Measurements from ENCODE around the gene NDUFA1.
A peak's percentile ranks its signal among the peaks of the same experiment; 100 is the strongest.

The NDUFA1 gene

GRCh38 chrX:119880076-119880475, 8.4 kb downstream of the NDUFA1 start:
- Histone ChIP-seq H3K4me3 (ENCODE audit: low read length) (no peak overlapping the region), H3K36me3 (ENCODE audit: control insufficient read depth, low read length) (peaks cover 18% of the 10 kb centered on the region), H3K4me2 (ENCODE audit: low read length) (no peak overlapping the region), H4K20me1 (ENCODE audit: control insufficient read depth, insufficient read depth, low read depth, low read length) (no peaks in the 10 kb centered on the region), H3K9me2 (replicated peaks; ENCODE audit: control insufficient read depth, low read length) (no peaks in the 10 kb centered on the region), H3K9me3 (ENCODE audit: control insufficient read depth, insufficient read depth, low read length) (no peaks in the 10 kb centered on the region), H3K27ac (ENCODE audit: low read depth, low read length) (no peak overlapping the region), H3K4me1 (ENCODE audit: control insufficient read depth, low read length) (peaks cover 13% of the 10 kb centered on the region), H3K27me3 (ENCODE audit: control insufficient read depth, low read length) (no peaks in the 10 kb centered on the region), H3F3A (ENCODE audit: control insufficient read depth, insufficient read depth) (no peaks in the 10 kb centered on the region), H3K79me2 (ENCODE audit: control insufficient read depth, low read length) (peaks cover 6% of the 10 kb centered on the region)
- TF ChIP-seq EZH2phosphoT487 (IDR thresholded peaks at IDR 0.05; ENCODE audit: borderline replicate concordance, low read length) (no peak), CTCF (IDR thresholded peaks at IDR 0.05; ENCODE audit: low read depth, low read length, poor library complexity, severe bottlenecking) (no peak)

- Histone ChIP-seq H3K4me2 (ENCODE audit: low read length) (no peak overlapping the region), H3K27ac (ENCODE audit: low read depth, low read length) (no peak overlapping the region), H3K79me2 (ENCODE audit: control insufficient read depth, low read length) (peaks cover under 1% of the 10 kb centered on the region; the same call in 1 of the 2 replicates)
Measured at GRCh38 chrX:119880552-119881437, 9.2 kb downstream of the NDUFA1 start.

GRCh38 chrX:119885554-119886428, 14.2 kb downstream of the NDUFA1 start:
- TF ChIP-seq CTCF (IDR thresholded peaks at IDR 0.05; ENCODE audit: low read depth, low read length, poor library complexity, severe bottlenecking) (no peak), EZH2phosphoT487 (IDR thresholded peaks at IDR 0.05; ENCODE audit: borderline replicate concordance, low read length) (no peak)
- H3K27ac ChIP-seq (ENCODE audit: low read depth, low read length): no peak overlapping the region
- H3K4me2 ChIP-seq (ENCODE audit: low read length): no peak overlapping the region
- no peaks in the 10 kb centered on the region for H3K27me3 ChIP-seq (ENCODE audit: control insufficient read depth, low read length)
- no peak overlapping the region for H3K4me3 ChIP-seq (ENCODE audit: low read length)
- H4K20me1 ChIP-seq (ENCODE audit: control insufficient read depth, insufficient read depth, low read depth, low read length): no peaks in the 10 kb centered on the region
- H3F3A ChIP-seq (ENCODE audit: control insufficient read depth, insufficient read depth): no peaks in the 10 kb centered on the region
- no peaks in the 10 kb centered on the region for H3K79me2 ChIP-seq (ENCODE audit: control insufficient read depth, low read length)
- H3K9me3 ChIP-seq (ENCODE audit: control insufficient read depth, insufficient read depth, low read length): no peaks in the 10 kb centered on the region
- peaks cover 6% of the 10 kb centered on the region for H3K4me1 ChIP-seq (ENCODE audit: control insufficient read depth, low read length)
- no peaks in the 10 kb centered on the region for H3K36me3 ChIP-seq (ENCODE audit: control insufficient read depth, low read length)
- no peaks in the 10 kb centered on the region for H3K9me2 ChIP-seq (replicated peaks; ENCODE audit: control insufficient read depth, low read length)

More at GRCh38 chrX:119880552-119881437, 9.2 kb downstream of the NDUFA1 start:
- no peaks in the 10 kb centered on the region for H3K9me3 ChIP-seq (ENCODE audit: control insufficient read depth, insufficient read depth, low read length)
- H3K36me3 ChIP-seq (ENCODE audit: control insufficient read depth, low read length): peaks cover 12% of the 10 kb centered on the region
- H3K4me1 ChIP-seq (ENCODE audit: control insufficient read depth, low read length): peaks cover 13% of the 10 kb centered on the region
- TF ChIP-seq CTCF (IDR thresholded peaks at IDR 0.05; ENCODE audit: low read depth, low read length, poor library complexity, severe bottlenecking): peak; percentile 60
- TF ChIP-seq EZH2phosphoT487 (IDR thresholded peaks at IDR 0.05; ENCODE audit: borderline replicate concordance, low read length): no peak
- no peaks in the 10 kb centered on the region for H3F3A ChIP-seq (ENCODE audit: control insufficient read depth, insufficient read depth)
- H3K9me2 ChIP-seq (replicated peaks; ENCODE audit: control insufficient read depth, low read length): no peaks in the 10 kb centered on the region
- no peak overlapping the region for H3K4me3 ChIP-seq (ENCODE audit: low read length)
- no peaks in the 10 kb centered on the region for H3K27me3 ChIP-seq (ENCODE audit: control insufficient read depth, low read length)
- H4K20me1 ChIP-seq (ENCODE audit: control insufficient read depth, insufficient read depth, low read depth, low read length): no peaks in the 10 kb centered on the region
